HG02571 (cell line): ENCODE data around the gene LRRC10B.
"Not testable (repeated sequence)": the region's sequence is repeated elsewhere in the genome, so short reads cannot be mapped to it uniquely, and the experiment has no call there.

Experiments used
- ATAC-seq: cut with Tn5 transposase; IDR thresholded peaks from one replicate; pipeline ENCODE4 v1.9.1; 2021; ENCODE audit warnings: mild to moderate bottlenecking, moderate library complexity; ENCODE audit not compliant: unreplicated experiment

LRRC10B gene

DNA sequence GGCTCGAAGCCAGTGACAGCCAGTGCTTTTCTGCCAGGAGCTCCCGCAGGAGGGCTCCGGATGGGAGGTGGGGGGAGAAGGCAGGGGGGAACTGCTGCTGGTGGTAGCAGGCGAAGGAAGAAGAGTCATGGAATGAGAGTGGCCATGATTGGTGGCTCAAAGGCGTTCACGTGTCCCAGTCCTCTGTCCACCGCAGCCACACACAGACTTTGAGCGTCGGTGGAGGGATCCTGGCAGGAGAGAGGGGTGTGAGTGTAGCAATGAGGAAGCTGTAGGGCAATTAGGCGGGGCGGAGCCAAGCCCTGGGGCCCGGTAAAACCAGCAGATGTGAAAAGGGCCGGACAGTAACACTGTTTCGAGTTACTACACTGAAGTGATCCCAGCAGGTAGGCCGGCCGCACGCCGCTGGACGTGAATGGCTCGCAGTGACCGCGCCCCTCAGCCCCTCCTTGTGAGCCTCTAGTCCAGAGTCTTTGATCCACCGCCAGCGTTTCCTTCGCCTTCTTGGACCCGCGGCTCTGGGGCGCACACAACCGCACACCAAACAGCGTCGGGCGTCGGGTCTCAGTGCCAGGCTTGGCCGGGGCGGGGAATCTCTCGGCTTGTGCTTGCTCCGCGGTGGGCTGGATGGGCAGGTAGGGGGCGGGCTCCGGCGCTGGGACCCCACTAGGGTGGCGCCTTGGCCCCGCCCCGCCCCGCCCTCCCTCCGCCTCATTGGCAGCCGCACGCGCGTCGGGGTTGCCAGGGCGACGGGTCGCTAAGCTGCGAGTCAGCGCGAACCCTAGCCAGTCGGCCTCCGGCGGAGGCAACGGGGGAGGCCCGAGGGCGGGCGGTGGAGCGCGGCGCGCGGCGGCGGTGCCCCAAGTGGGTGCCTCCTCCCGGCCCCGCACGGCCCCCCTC is at the start of gene LRRC10B:
Gene LRRC10B (plus strand): TSS at position 788 of the 900 bp plus-strand sequence. CDS start 250 bp downstream, outside the sequence.
- ATAC-seq, result no peak

DNA sequence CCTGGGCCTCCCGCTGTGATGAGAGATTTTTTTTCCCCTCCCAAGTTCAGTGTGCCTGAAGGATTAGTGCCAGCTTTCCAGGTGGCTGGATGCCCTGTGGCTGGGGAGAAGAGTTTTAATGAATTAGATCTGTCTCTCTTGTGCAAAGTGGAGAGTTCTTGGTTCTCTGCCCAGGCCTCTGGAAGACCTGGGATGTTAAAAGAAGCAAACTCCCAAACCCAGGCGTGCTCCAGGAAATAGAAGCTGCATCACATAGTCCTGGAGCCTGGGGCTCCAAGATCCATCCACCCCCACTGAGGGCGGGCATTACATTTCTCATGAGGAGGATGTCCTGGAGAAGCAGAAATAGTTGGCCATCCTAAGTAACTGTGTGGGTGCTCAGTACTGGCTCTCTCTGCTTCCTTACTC is 48.1 kb upstream of the LRRC10B start:
- ATAC-seq, result no peak

DNA sequence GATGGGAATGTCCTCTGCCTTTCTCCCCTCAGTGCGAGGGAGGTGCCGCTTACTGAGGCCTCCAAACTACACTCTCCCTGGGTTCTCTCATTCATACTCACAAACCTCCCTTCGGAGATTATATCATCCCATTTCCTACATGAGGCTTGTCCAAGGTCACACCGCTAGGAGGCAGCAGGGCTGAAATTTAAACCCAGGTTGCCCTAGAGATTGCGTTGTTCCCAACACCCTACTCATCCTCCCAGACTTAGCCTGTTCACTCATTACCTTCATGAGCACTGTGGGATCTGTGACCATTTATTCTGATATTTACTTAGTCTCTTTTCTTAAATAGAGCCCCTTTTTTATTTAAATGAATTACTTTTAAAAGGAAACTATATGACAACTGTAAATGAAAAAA is 47.6 kb upstream of the LRRC10B start:
- ATAC-seq, result no peak

DNA sequence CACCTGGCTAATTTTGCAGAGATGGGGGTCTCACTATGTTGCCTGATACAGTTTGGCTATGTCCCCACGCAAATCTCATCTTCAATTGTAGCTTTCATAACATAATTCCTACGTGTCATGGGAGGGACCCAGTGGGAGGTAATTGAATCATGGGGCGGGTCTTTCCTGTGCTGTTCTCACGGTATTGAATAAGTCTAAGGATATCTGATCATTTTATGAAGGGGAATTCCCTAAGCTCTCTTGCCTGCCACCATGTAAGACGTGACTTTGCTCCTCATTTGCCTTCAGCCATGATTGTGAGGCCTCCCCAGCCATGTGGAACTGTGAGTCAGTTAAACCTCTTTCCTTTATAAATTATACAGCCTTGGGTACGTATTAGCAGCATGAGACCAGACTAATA is 40.9 kb upstream of the LRRC10B start:
- ATAC-seq, result not testable (repeated sequence)

DNA sequence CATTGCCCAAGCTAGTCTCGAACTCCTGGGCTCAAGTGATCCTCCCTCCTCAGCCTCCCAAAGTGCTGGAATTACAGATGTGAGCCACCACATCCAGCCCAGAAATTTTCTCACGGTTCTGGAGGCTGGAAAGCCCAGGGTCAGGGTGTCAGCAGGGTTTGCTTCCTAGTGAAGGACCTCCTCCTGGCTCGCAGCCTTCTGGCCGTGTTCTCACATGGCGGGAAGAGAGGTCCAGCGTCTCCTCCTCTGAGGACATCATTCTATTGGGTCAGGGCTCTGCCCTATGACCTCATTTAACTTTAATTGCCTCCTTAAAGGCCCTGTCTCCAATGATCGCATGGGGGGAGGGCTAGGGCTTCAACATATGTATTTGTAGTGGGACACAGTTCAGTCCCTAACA is 40.5 kb upstream of the LRRC10B start:
- ATAC-seq, result no peak

DNA sequence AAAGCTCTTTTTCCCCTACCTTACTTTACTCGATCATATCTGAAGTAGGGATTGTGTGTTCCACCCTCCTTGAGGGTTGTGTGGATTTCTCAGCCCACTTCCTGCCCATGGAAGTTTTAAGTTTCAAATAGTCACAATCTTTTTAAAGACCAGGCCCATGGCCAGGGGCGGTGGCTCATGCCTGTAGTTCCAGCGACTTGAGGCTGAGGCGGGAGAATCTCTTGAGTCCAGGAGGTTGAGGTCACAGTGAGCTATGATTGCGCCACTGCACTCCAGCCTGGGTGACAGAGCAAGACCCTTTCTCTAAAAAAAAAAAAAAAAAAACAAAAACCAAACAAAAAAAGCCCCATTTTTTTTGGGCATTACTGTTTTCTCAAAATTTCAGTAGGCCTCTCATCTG is 36.3 kb upstream of the LRRC10B start:
- ATAC-seq, result no peak

DNA sequence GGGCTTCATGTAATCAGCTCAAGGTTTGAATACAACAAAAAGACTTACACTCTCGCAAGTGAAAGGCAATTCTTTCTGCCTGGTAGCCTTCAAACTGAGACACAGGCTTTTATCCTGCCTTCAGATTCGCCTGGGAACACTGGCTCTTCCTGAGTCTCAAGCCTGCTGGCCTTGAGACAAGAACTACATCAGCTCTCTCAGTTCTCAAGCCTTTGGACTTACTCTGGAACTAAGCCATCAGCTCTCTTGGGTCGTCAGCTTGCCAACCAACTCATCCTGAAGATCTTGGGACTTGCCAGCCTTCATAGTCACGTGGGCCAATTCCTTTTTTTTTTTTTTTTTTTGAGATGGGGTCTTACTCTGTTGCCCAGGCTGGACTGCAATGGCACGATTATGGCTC is 35.7 kb upstream of the LRRC10B start:
- no peak for ATAC-seq

DNA sequence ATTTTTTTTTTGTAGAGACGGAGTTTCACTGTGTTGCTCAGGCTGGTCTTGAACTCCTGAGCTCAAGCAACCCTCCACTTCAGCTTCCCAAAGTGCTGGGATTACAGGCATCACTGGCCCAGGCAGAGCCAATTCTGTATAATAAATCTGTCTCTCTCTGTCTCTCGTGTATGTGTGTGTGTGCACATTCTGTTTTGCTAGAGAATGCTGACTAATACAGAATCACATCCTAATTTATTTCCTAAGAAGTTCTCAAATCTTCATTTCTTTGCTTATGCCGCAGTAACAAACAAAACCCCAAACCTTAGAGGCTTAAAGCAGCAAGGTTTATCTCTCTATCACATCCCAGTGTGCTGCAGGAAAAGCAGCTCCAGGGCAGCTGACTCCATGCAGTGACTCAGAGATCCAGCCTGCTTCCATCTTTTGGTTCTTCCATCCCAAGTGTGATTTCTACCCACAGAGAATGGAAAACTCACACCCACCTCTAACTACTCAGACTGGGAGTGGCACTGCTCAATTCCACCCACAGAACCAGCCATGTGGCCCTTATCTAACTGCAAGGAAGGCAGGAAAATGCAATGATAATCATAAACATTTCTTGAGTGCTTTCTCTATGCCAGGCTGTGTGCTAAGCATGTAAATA is 35.1 kb upstream of the LRRC10B start:
- no peak for ATAC-seq

DNA sequence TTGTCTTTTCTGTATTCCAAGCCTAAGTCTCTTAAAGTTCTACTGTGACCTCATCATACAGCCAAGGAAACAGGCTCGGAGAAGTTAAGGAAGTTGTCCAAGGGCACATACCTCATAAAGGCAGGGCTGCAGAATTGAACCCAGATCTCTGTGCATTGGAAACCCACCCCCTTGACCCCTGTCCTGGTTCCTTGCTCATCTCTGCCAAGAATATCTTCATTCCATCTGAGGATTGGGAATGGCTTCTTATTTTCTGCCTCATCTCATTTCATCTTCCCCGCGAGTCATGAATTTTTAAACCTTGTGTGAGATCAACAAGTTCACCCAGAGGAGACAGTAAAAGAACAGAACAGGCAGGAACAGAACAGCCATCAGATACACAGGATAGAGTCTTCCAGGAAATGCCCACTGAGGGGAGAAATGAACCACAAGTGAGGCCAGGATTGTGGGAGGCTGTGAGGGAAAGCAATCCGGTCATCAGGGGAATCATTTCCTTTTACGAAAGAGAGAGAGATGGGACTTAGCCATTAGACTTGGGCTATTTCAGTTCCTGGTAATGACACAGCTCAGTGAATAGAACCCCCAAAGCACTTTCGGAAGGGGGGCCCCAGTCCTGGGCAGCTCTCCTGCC is 34.4 kb upstream of the LRRC10B start:
- ATAC-seq, result no peak

DNA sequence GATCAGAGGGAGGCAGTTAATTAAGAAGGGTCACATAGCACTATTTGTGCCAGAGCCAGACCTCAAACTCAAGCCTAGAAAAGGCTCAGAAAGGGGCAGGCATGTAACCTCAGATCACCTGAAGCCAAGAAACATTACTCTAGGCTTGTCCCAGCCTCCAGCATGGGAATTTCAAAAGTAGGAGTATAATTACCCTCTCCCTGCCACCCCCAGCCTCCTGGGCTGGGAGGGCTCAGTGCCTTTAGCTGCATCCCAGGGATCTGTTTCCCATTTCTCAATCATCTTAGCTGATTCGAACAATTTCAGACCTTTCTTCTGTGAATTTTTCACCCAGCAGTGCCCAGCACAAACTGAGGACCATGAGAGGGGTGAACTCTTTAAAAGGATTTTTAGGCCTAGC is 33.1 kb upstream of the LRRC10B start:
- no peak for ATAC-seq

DNA sequence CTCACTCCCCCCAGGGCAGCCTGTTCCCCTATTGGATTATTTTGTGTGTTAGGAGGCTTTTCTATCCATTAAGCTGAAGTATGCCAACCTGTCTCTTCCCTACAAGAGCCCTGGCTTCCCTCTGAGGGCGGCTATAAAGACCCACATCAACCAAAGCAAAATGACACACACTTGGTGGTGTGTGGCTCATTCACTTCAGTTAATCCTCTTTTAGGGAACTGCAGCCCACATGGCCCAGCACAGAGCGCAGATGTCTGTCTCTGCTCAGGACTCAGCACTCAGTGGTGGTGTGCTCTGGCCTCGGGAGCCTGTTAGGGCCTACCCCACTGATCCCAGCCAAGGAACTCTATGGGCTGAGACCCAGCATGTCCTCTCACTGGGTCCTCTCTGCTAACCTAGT is 32.2 kb upstream of the LRRC10B start:
- ATAC-seq, result no peak

DNA sequence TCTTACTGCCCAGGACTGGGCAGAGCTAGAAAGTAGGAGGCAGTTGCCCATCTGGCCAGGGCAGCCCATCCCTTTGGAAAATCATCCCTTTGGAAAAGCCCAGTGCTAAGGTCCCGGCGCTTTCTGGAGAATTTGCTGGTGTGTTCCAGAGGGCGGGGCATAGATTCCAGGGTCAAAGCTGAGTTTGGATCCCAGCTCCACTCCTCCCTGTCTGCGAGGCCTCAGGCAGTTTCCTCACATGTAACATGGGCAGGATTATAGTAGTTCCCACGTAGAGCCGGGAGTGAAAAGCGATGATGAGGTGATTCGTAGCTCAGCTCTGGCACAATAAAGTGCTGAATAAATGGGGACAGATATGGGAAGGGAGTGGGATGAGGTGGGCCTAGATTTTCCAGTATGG is 31.4 kb upstream of the LRRC10B start:
- ATAC-seq, result no peak

DNA sequence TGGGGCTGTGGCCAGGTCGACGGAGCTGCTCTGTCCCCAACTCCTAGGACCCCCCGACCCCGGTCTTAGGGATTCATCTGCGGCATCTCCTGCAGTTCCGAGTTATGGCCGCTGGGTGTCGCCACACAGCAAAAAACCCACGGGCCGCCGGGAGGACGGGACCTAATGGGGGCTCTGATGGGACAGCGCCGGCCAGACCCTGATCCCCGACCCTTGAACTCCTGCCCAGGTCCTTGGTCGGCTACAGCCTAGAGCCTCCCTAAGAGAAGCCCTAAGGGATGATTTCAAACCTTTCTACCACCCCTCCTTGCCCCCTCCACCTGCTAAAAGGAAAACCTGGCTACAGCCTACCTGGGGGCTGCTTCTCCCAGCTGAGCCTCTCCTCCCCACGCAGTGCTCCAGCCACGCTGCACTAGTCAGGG is 30.8 kb upstream of the LRRC10B start:
- ATAC-seq, result no peak

DNA sequence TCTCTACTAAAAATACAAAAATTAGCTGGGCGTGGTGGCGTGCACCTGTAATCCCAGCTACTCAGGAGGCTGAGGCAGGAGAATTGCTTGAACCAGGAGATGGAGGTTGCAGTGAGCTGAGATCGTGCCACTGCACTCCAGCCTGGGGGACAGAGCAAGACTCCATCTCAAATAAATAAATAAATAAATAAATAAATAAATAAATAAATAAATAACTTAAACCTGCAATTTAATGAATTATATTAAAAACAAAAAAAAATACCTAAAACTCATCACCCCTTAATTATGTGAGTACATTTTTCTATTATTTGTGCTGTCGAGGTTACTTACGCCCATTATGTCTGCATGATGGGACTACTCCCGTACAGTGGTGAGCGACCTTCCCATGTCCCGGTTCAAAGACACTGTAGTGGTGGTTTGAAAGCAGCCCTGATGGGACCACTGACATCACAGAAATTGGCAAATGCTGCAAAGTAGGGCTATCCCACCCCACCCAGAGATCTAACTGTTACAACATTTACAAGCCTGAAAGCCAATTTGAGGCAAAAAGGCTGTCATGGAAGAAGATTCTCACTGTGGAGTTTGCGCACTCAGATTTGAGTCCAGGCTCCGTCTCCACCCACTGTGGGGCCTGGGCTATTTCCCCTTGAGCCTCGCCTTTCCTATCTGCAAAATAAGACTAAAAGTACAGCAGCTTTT is 29.0 kb upstream of the LRRC10B start:
- ATAC-seq, result not testable (repeated sequence)

DNA sequence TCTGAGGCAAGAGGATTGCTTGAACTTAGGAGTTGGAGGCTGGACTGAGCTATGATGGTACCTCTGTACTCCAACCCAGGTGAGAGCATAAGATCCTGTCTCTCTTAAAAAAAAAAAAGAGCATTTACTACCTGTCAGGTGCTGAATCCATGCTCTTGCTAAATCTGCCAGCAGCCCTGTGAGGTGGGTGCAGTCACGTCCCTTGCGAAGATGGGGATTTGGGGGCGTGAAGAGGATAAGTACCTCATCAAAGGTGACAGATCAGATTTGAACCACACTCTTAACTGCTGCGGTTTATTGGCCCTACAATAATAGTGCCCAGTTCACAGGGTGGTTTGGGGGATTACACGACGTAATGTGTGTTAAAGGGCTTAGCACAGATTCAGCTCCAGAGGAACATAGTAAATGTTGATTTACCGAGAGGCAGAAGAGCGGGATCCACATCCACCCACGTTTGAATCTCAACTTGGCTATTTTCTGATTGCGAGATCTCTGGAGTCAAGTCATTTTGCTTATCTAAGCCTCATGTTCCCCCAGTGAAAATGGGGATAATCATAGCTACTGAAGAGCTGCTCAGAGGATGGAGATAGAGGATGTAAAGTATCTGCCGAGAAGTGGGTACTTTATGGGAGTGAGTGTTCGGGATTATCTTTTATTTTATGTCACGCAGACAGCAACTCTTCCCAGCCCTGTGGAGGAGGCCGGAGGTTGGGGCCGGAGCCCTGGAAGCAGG is 28.1 kb upstream of the LRRC10B start:
- ATAC-seq, result no peak

DNA sequence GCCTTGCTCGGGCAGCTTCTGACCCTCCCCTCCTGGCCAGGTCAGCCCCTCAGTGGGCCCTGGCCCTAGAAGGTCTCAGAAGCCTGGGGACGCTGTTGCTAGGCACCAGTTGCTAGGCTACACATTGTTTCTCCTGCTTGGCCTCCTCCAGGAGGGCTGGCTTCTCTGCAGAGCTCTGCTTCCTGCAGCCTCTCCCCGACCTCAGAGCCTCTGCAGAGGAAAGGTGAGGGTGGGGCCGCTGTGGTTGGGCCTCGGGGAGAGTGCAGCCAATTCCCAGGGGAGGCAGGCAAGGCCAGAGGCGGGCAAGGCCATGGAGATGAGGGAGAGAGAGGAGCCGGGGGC is 27.6 kb upstream of the LRRC10B start:
- no peak for ATAC-seq

DNA sequence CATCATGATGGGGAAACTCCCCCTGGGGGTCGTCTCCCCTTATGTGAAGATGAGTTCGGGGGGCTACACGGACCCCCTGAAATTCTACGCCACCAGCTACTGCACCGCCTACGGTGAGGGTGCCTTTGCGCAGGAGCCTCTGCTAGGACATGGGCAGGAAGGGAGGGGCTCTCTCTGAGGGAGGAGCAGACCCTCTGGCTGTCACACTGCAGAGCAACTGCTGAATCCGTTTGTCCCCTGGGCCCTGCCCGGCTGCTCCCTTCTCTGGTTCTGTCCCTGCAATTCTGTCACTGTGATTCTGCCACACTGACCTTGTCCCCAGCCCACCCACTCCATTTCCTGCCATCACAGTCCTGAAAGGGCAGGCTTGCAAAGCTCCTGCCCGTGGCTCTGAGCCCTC is 26.7 kb upstream of the LRRC10B start:
- no peak for ATAC-seq

DNA sequence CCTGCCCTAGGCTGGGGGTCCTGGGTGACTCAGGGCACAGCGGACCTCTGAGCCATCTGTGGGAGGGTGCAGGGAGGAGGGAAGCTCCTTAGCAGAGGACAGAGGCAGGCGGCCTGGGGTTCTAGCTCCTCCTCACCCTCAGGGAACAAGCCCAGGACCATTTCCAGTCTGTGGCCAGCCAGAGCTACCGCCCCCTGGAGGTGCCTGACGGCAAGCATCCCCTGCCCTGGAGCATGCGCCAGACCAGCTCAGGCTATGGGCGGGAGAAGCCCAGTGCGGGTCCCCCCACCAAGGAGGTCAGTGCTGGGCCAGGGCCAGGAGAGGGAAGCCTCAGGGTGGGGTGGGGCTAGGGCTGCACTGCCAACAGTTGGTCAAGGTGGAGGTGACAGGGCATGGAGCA is 26.0 kb upstream of the LRRC10B start:
- no peak for ATAC-seq

DNA sequence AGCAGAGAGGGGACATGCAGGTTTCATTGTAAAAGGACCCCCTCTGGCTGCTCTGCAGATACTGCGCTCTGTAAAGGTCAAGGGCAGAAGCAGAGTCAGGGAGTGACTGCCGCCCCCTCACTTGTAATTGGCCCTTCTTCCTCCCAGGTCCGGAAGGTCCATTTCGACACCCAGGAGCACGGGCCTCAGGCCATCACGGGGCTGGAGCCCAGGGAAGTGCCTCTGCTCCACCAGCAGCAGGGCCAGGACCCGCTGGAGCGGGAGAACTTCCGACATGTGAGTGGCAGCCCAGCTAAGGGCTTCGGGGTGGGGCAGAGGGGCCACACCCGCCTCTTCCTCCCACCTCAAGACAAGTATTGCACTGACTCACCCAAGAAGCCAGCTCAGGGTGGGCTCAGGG is 24.0 kb upstream of the LRRC10B start:
- no peak for ATAC-seq

DNA sequence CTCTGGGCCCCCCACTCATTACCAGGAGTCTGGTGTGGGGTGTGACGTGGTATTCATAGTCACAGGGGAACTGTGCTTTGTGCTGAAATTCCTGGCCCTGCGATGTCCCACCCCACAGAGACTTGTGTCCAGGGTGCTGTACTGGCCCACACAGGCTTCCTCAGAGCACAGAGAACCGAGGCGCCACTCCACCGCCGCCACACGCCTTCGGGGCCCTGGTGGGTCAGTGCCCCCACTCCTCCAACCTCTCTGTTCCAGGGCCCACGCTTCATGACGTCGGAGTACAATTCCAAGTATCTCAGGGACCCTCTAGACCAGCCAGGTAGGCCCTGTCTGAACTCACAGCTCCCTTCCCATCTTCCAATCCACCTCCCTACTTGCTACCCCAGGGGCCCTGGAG is 23.5 kb upstream of the LRRC10B start:
- ATAC-seq, result no peak
